Spleen (tissue), 11 donors: ENCODE measurements around the gene KRT78. TPM values are rescaled to one million over a fixed set of nuclear protein-coding genes. Genes with fewer than 3 reads are reported as not detected.

Experiments used
- DNase-seq: peaks from one replicate; pipeline ENCODE4 v3.0.0-alpha.2; 2020
- H3K27ac ChIP-seq, 8 donors: fragments of 200-600 bp; sonication (generic) in 7 of 8; 1 replicate in 4 of 8; 2 replicates in 4 of 8; pipeline versions ENCODE4 v1.5.0 to v1.8.0; 2016 to 2021; ENCODE audit warnings: inconsistent platforms in 4 of 8, mild to moderate bottlenecking in 4 of 8, moderate library complexity in 1 of 8
- H3K27me3 ChIP-seq, 7 donors: fragments of 200-600 bp; sonication (generic) in 6 of 7; replicated peaks in 1 of 7; 1 replicate in 4 of 7; 2 replicates in 3 of 7; pipeline versions ENCODE4 v1.5.0 to v1.8.0; 2016 to 2021; ENCODE audit warnings: inconsistent platforms in 3 of 7, mild to moderate bottlenecking in 1 of 7
- H3K36me3 ChIP-seq, 6 donors: fragments of 200-600 bp; sonication (generic) in 5 of 6; 1 replicate in 4 of 6; 2 replicates in 2 of 6; pipeline versions ENCODE4 v1.5.0 to v1.8.0; 2016 to 2021; ENCODE audit warnings: inconsistent platforms in 2 of 6
- H3K4me1 ChIP-seq, 6 donors: fragments of 200-600 bp; sonication (generic) in 5 of 6; 1 replicate in 3 of 6; 2 replicates in 3 of 6; pipeline versions ENCODE4 v1.5.0 to v1.8.0; 2016 to 2021; ENCODE audit warnings: inconsistent platforms in 3 of 6
- H3K4me3 ChIP-seq, 8 donors: fragments of 200-600 bp; sonication (generic) in 7 of 8; 1 replicate in 4 of 8; 2 replicates in 4 of 8; pipeline versions ENCODE4 v1.5.0 to v1.8.0; 2016 to 2021; ENCODE audit warnings: inconsistent platforms in 4 of 8, mild to moderate bottlenecking in 4 of 8, moderate library complexity in 2 of 8
- H3K9me3 ChIP-seq, 8 donors: fragments of 200-600 bp; sonication (generic) in 7 of 8; 1 replicate in 4 of 8; 2 replicates in 4 of 8; pipeline versions ENCODE4 v1.5.0 to v1.8.0; 2016 to 2021; ENCODE audit warnings: inconsistent platforms in 4 of 8
- POLR2A ChIP-seq, 3 donors: fragments of 450-650 bp; IDR thresholded peaks; one replicate each; pipeline ENCODE4 v1.5.1; 2017; ENCODE audit warnings: antibody characterized with exemption in 3 of 3, mild to moderate bottlenecking in 1 of 3
- POLR2AphosphoS5 ChIP-seq, 3 donors: sonication (generic); formaldehyde crosslinking; IDR thresholded peaks; one replicate each; pipeline ENCODE4 v1.5.1; 2017; ENCODE audit warnings: antibody characterized with exemption in 3 of 3
- WGBS, 5 donors: extraction: QIAGEN DNeasy Blood & Tissue Kit in 3 of 5; methylation state at CpG; one replicate each; pipeline versions ENCODE4 v1.1.5 to v1.1.7; 2013 to 2018; 5-methylcytosine and 5-hydroxymethylcytosine counted together
- intact Hi-C: fragments of 100-400 bp; cut with DNase I; formaldehyde crosslinking; loops from one replicate; pipeline ENCODE4 v1.15.0; 2023; ENCODE audit warnings: low total_unique reads
- polyA plus RNA-seq, 3 donors: library from polyadenylated mRNA; stranded (reverse); fragments of 200-250 nt; gene quantifications; one replicate each; pipeline ENCODE4 v1.2.1, GENCODE V29; 2013
- total RNA-seq, 7 donors: library from RNA; depleted of rRNA in 3 of 7; stranded (reverse); fragments of >200 nt in 3 of 7; fragmentation: NEBNext Ultra II Directional in 4 of 7; extraction: Animal tissue kit (Norgen Biotek cat#: 25700) in 4 of 7; gene quantifications; one replicate each; pipeline versions ENCODE4 v1.1.0 to v1.2.1, GENCODE V29; 2016 to 2021
- TF ChIP-seq, protein P1 (sequence below), 11 experiments: fragments of 200-600 bp in 7 of 11; fragments of 450-650 bp in 4 of 11; sonication (generic) in 4 of 11; IDR thresholded peaks in 8 of 11; conservative IDR thresholded peaks in 3 of 11; 1 replicate in 7 of 11; 2 replicates in 4 of 11; pipeline versions ENCODE4 v1.4.0 to v1.8.0; 2016 to 2021; ENCODE audit warnings: antibody characterized with exemption in 11 of 11, inconsistent platforms in 4 of 11, mild to moderate bottlenecking in 1 of 11
- donor health status: healthy with polysubstance abuse.
- donor health status: DM: no; HTN: no; CAD: no; lungs with moderate emphysema.
- donor health status: DM: no; HTN: no; CAD: no.
- donor health status: Bipolar disorder and iron deficiency.
- donor health status: healthy.
- donor health status: DM: no; HTN: no; CAD: no.
- donor health status: DM: yes; HTN: yes; CAD: no.

Gene KRT78
- total and polyA plus RNA-seq, 10 donors, result 0.24 to 0.83 TPM; not detected in 8

GRCh38 chr12:52788876-52789636 is 59.7 kb downstream of the KRT78 start:
- Histone ChIP-seq H3K36me3 (no peaks in the 10 kb centered on the region), H3K27me3 (peaks cover 0 to 45% (median 17%) of the 10 kb centered on the region in 7 donors), H3K27ac (no peak overlapping the region), H3K4me1 (peaks cover 0 to 9% (median 3%) of the 10 kb centered on the region in 6 donors), H3K9me3 (no peaks in the 10 kb centered on the region), H3K4me3 (no peak overlapping the region)
- intact Hi-C loops, result no loop called here
- DNase-seq, result peak; percentile 41
- TF ChIP-seq, protein P1, sequence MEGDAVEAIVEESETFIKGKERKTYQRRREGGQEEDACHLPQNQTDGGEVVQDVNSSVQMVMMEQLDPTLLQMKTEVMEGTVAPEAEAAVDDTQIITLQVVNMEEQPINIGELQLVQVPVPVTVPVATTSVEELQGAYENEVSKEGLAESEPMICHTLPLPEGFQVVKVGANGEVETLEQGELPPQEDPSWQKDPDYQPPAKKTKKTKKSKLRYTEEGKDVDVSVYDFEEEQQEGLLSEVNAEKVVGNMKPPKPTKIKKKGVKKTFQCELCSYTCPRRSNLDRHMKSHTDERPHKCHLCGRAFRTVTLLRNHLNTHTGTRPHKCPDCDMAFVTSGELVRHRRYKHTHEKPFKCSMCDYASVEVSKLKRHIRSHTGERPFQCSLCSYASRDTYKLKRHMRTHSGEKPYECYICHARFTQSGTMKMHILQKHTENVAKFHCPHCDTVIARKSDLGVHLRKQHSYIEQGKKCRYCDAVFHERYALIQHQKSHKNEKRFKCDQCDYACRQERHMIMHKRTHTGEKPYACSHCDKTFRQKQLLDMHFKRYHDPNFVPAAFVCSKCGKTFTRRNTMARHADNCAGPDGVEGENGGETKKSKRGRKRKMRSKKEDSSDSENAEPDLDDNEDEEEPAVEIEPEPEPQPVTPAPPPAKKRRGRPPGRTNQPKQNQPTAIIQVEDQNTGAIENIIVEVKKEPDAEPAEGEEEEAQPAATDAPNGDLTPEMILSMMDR (IDR thresholded peaks at IDR 0.05 in 8 of 11, conservative IDR thresholded peaks at IDR 0.05 in 3 of 11), result no peak
- WGBS, 5 donors, result 89 to 96% (median 91%) methylated on average over 11 of the region's 11 CpGs

GRCh38 chr12:52788192-52788875 is 60.5 kb downstream of the KRT78 start:
- peaks cover 0 to 9% (median 3%) of the 10 kb centered on the region in 6 donors for H3K4me1 ChIP-seq
- intact Hi-C loops, result no loop called here
- no peaks in the 10 kb centered on the region for H3K36me3 ChIP-seq
- TF ChIP-seq POLR2A (IDR thresholded peaks at IDR 0.05) (no peak), POLR2AphosphoS5 (IDR thresholded peaks at IDR 0.05) (no peak)
- TF ChIP-seq, protein P1 (IDR thresholded peaks at IDR 0.05 in 8 of 11, conservative IDR thresholded peaks at IDR 0.05 in 3 of 11), result no peak
- no peaks in the 10 kb centered on the region for H3K9me3 ChIP-seq
- peaks cover 0 to 45% (median 17%) of the 10 kb centered on the region in 7 donors for H3K27me3 ChIP-seq
- H3K27ac ChIP-seq, result no peak overlapping the region
- no peak overlapping the region for H3K4me3 ChIP-seq
- DNase-seq, result peak; percentile 39
- 67 to 83% (median 74%) methylated on average over 6 of the region's 6 CpGs for WGBS, 5 donors

Other genes with a start within 250 kb of the KRT78 start
- 1 to 10 TPM in 2 of 7 donors, under 1 TPM in 4, not detected in 1; 0.52 to 2.2 (median 0.78) TPM for gene KRT72, start 247.5 kb downstream of the KRT78 start, total RNA-seq
- gene KRT72, start 247.5 kb downstream of the KRT78 start, polyA plus RNA-seq, result 1 to 10 TPM in 2 of 3 donors, under 1 TPM in 1; 0.86 to 1.7 (median 1.4) TPM
- 1 to 10 TPM in 3 of 7 donors, under 1 TPM in 4; 0.13 to 1.4 (median 0.59) TPM for gene KRT73, start 230.4 kb downstream of the KRT78 start, total RNA-seq
- gene KRT73, start 230.4 kb downstream of the KRT78 start, polyA plus RNA-seq, result under 1 TPM; 0.04 to 0.20 (median 0.16) TPM
- gene KRT2, start 196.8 kb downstream of the KRT78 start, total RNA-seq, result under 1 TPM in 3 of 7 donors, not detected in 4; 0.13 to 0.52 (median 0.26) TPM
- under 1 TPM; 0.07 to 0.45 (median 0.42) TPM for gene KRT2, start 196.8 kb downstream of the KRT78 start, polyA plus RNA-seq
- gene KRT1, start 168.6 kb downstream of the KRT78 start, total RNA-seq, result 1 to 10 TPM in 2 of 7 donors, under 1 TPM in 3, not detected in 2; 0.58 to 2.4 (median 0.68) TPM
- under 1 TPM in 1 of 3 donors, not detected in 2; 0.05 TPM for gene KRT1, start 168.6 kb downstream of the KRT78 start, polyA plus RNA-seq
- not detected for gene KRT77, start 145.5 kb downstream of the KRT78 start, total RNA-seq
- gene KRT77, start 145.5 kb downstream of the KRT78 start, polyA plus RNA-seq, result under 1 TPM in 1 of 3 donors, not detected in 2; 0.03 TPM
- not detected for gene KRT76, start 71.6 kb downstream of the KRT78 start, total RNA-seq
- gene KRT76, start 71.6 kb downstream of the KRT78 start, polyA plus RNA-seq, result not detected
- gene KRT3, start 52.9 kb downstream of the KRT78 start, total RNA-seq, result not detected
- not detected for gene KRT3, start 52.9 kb downstream of the KRT78 start, polyA plus RNA-seq
- gene KRT4, start 34.9 kb downstream of the KRT78 start, total RNA-seq, result under 1 TPM in 1 of 7 donors, not detected in 6; 0.37 TPM
- 1 to 10 TPM in 2 of 3 donors, under 1 TPM in 1; 0.55 to 3.4 (median 1.4) TPM for gene KRT4, start 34.9 kb downstream of the KRT78 start, polyA plus RNA-seq
- gene KRT79, start 14.7 kb downstream of the KRT78 start, total RNA-seq, result under 1 TPM in 1 of 7 donors, not detected in 6; 0.37 TPM
- gene KRT79, start 14.7 kb downstream of the KRT78 start, polyA plus RNA-seq, result under 1 TPM in 2 of 3 donors, not detected in 1; 0.15 to 0.19 TPM
- gene KRT8, start 56.1 kb upstream of the KRT78 start, total RNA-seq, result 10 to 100 TPM in 6 of 7 donors, 1 to 10 TPM in 1; 10.0 to 23.1 (median 18.6) TPM
- gene KRT8, start 56.1 kb upstream of the KRT78 start, polyA plus RNA-seq, result 10 to 100 TPM; 16.3 to 21.8 (median 19.3) TPM
- 10 to 100 TPM; 23.3 to 57.2 (median 26.0) TPM for gene KRT18, start 100.1 kb upstream of the KRT78 start, total RNA-seq
- gene KRT18, start 100.1 kb upstream of the KRT78 start, polyA plus RNA-seq, result 10 to 100 TPM; 16.8 to 23.0 (median 18.4) TPM
- gene EIF4B, start 157.5 kb upstream of the KRT78 start, total RNA-seq, result 100 to 1,000 TPM; 379 to 490 (median 468) TPM
- gene EIF4B, start 157.5 kb upstream of the KRT78 start, polyA plus RNA-seq, result 100 to 1,000 TPM; 105 to 132 (median 119) TPM
- gene TNS2, start 201.1 kb upstream of the KRT78 start, total RNA-seq, result 100 to 1,000 TPM in 6 of 7 donors, 10 to 100 TPM in 1; 72.4 to 301 (median 170) TPM
- gene TNS2, start 201.1 kb upstream of the KRT78 start, polyA plus RNA-seq, result 100 to 1,000 TPM in 1 of 3 donors, 10 to 100 TPM in 2; 36.6 to 159 (median 67.5) TPM
- gene SPRYD3, start 230.4 kb upstream of the KRT78 start, total RNA-seq, result 10 to 100 TPM; 29.2 to 44.5 (median 36.4) TPM
- gene SPRYD3, start 230.4 kb upstream of the KRT78 start, polyA plus RNA-seq, result 10 to 100 TPM; 10.8 to 31.0 (median 15.9) TPM
- 100 to 1,000 TPM in 2 of 7 donors, 10 to 100 TPM in 5; 35.2 to 183 (median 75.6) TPM for gene IGFBP6, start 248.7 kb upstream of the KRT78 start, total RNA-seq
- gene IGFBP6, start 248.7 kb upstream of the KRT78 start, polyA plus RNA-seq, result 100 to 1,000 TPM in 2 of 3 donors, 10 to 100 TPM in 1; 37.1 to 144 (median 130) TPM